HG03565 (cell line): ENCODE data around the gene REXO4.
"Not testable (repeated sequence)": the region's sequence is repeated elsewhere in the genome, so short reads cannot be mapped to it uniquely, and the experiment has no call there.

Experiments used
- ATAC-seq: cut with Tn5 transposase; IDR thresholded peaks from one replicate; pipeline ENCODE4 v1.9.1; 2021; ENCODE audit warnings: mild to moderate bottlenecking, moderate library complexity; ENCODE audit not compliant: unreplicated experiment

REXO4 gene

DNA sequence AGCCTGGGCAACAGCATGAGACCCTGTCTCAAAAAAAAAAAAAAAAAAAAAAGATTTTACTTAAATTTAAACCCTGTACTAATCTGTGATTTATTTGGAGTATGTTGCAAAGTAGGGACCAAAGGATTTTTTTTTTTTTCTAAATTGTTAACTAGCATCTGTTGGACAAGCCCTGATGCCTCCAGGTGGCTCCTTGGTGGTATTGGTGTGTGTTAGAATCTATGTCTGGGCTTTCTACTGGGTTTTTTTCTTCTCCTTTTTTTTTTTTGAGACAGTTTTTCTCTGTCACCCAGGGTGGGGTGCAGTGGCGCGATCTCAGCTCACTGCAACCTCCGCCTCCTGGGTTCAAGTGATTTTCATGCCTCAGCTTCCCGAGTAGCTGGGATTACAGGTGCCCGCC, 34.1 kb upstream of the REXO4 start:
- ATAC-seq, result not testable (repeated sequence)

- ATAC-seq, result no peak
Observed at GRCh38 chr9:133449760-133450159, 31.9 kb upstream of the REXO4 start.

DNA sequence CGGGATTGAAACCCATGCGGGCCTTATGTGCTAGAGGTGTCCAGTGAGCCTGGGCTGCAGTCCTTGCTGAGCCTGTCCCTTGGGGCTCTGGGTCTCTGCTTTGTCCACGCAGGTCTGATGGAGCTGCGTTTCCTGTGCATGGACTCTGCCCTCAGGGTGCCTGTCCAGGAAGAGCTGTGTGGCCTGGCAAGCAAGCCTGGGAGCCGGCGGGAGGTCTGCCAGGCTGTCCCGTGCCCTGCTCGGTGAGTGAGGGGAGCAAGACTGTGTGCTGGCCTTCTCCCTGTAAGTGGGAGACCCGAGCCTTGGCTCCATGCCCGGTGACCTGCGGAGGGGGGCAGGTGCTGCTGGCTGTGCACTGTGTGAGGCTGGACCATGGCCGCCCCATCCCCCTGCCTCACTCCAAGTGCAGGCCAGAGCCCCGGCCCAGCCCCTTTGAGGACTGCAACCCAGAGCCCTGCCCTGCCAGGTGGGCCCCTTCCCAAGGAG, 30.7 kb upstream of the REXO4 start:
- ATAC-seq, result no peak

DNA sequence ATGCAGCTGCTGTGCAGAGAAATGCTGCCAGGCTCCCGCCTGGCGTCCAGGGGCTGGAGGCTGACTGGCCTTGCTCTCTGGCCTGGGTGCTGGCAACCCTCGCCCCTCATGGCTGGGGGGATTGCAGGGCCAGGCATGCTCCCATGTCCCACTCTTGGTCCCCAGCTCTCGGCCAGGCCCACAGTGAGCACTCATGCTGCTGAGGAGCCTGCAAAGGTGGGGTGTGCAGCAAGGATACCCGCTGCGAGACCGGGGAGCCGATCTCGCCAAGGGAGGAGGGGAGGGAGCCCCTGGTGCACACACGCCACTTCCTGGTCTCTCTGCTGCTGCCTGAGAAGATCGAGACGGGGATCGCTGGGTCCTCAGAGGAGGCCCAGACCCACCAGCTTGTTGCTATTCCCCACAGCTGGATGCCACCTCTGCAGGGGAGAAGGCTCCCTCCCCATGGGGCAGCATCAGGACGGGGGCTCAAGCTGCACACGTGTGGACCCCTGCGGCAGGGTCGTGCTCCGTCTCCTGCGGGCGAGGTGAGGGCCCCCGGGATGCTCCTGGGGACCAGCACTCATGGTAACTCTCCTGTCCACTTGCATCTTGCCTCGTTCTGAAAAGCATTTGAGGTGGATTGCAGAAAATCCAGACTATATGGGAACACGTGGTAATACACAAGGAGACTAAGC, 27.6 kb upstream of the REXO4 start:
- ATAC-seq, result no peak

DNA sequence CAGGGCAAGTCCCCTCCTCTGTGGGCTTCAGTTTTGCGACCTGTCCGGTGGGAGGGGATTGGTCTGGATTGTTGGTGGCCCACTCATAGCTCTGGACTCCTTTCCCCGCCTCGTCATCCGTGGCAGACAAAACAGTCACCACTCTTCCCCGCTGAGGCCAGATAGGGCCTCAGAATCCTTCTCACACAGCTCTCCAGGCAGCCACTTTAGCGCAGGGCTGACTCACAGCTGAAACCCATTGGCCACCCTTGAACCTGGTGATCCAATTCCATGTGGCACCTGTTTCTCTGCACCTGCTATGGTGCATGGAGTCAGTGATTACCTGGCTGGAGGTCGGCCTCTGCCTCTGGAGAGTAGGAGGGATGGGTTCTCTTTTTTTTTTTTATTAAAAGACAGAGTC, 26.2 kb upstream of the REXO4 start:
- no peak for ATAC-seq

DNA sequence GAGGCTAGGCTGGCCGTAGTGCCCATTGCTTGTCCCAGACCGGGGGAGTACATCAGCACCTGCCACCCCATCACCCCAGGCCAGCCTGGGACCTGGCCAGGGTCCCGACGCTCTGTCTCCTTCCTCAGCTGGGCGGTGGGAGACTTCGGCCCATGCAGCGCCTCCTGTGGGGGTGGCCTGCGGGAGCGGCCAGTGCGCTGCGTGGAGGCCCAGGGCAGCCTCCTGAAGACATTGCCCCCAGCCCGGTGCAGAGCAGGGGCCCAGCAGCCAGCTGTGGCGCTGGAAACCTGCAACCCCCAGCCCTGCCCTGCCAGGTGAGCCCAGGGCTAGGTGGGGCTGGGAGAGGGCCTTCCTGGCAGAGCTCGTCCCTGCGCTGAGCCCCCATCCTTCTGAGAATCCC, 25.4 kb upstream of the REXO4 start:
- no peak for ATAC-seq

DNA sequence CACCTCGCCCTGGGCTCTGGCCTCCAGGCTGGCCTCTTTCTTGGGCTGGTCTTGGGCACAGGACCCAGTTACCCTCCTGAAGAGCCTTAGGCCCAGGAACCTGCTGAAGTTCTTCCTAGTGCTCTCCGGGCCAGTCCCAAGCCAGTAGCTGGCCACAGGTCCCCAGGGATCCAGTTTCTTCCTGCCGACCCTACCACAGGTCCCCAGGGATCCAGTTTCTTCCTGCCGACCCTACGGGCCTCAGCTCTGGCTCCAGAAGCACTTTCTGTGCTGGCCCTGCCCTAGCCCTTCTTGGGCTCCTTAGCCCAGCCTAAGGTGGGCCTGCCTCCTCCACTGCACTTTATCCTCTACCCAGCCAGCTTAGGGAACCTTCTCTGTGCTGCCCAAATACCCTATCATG, 23.8 kb upstream of the REXO4 start:
- no peak for ATAC-seq

DNA sequence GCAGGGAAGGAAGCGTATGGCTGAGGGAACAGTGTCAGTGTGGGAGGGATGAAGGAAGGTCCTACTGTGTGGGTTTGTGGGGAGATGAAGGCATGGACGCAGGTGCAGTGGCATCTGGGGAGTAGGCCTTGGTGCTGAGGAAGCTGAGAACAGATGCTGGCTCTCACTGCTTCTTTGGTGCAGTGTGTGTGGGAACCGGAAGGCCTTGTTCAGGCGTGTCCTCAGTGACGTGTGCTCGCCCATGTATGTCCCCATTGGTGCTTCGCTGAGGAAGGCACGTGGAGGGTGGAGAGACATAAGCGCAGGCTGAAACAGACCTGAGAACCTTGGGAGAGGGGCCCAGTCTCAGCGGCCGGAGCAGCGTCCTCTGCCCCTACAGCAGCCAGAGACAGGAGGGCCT, 23.1 kb upstream of the REXO4 start:
- peak; percentile 53 for ATAC-seq

DNA sequence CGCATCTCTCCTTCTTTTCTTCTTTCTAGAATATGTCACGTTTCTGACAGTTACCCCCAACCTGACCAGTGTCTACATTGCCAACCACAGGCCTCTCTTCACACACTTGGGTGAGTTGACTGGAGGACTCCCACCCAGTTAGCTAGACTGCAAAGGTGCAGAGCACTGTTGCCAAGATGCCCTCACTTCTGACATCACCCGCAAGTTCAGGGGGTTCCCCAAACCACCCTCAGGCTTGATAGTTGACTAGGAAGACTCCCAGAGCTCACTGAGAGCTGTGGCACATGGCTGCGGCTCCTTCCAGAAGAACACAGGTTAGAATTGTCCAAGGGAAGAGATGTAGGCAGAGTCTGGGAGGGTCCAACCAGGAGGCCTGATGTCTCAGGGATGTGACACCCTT, 21.5 kb upstream of the REXO4 start:
- ATAC-seq, result no peak

GRCh38 chr9:133437753-133438531, 20.1 kb upstream of the REXO4 start:
- ATAC-seq, result no peak

GRCh38 chr9:133436681-133437080, 18.9 kb upstream of the REXO4 start:
- no peak for ATAC-seq

GRCh38 chr9:133433351-133433843, 15.6 kb upstream of the REXO4 start:
- no peak for ATAC-seq

- no peak for ATAC-seq
Observed at GRCh38 chr9:133430244-133430643, 12.4 kb upstream of the REXO4 start.

GRCh38 chr9:133429641-133430161, 11.9 kb upstream of the REXO4 start:
- no peak for ATAC-seq

DNA sequence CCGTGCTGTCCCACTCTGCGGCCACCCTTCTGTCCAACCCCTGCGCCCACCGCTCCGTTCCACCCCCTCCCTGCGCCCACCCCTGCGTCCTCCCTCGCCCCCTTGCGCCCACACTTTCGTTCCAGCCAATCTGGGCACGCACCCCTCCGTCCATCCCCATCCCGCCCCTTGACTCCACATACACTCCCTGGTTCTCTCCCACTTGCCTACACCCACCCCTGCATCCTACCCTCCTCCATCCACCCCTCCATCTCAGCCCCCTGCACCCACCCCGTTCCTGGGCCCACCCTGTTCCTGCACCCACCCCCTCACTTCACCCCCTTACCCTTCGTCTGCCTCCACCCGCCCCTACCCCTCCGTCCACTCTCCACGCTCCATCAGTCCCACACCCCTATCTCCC, 11.4 kb upstream of the REXO4 start:
- no peak for ATAC-seq

- no peak for ATAC-seq
Observed at GRCh38 chr9:133428617-133429101, 10.8 kb upstream of the REXO4 start.

DNA sequence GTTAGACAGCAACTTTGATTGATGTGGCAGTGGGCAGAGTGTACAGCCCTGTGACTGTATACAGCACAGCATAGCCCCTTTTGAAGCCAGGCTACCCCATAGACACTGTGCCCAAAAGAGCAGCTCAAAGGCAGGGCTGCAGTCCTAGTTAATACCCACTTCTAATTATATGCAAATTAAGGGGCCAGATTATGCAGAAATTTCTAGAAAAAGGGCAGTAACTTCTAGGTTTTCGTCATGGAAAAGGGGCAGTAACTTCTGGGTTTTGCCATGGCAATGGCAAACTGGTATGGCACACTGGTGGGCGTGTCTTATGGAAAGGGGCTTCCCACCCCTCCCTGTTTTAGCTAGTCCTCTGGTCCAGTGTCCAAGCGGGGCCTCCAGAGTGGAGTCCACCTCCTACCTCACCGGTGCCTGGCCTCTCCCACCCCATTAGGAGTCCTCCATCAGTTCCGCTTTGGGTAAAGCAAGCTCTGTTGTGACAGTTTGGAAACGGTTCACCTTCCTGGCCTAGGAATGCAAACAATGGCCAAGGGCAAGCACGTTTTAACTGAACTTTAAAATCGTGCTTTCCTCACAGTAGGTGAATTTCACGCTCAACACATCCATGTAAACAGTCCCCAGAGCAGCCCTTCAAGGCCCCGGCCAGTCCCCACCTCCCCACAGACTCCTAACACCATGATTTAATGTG, 10.0 kb upstream of the REXO4 start:
- ATAC-seq, result no peak

GRCh38 chr9:133426011-133426410, 8.2 kb upstream of the REXO4 start:
- ATAC-seq, result no peak

GRCh38 chr9:133425049-133425632, 7.3 kb upstream of the REXO4 start:
- ATAC-seq, result no peak

DNA sequence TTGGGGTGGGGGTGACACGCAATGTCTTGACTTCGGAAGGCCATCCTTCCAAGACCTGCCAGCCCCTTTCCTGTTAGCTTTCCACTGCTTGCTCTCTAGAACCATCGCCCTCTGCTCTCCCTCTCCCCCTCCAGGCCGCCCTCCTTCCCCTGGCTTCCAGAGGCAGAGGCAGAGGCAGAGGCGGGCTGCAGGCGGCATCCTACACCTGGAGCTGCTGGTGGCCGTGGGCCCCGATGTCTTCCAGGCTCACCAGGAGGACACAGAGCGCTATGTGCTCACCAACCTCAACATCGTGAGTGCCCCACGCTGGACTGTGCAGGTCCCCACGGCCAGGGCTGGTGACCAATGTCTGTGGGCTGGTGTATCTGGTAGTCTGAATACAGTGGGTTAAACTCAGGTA, 6.4 kb upstream of the REXO4 start:
- no peak for ATAC-seq

GRCh38 chr9:133423216-133423615, 5.4 kb upstream of the REXO4 start:
- ATAC-seq, result no peak
